Activated CD4-positive, alpha-beta T cell treated with anti-CD3 and anti-CD28 coated beads for 48 hours (primary cell): ENCODE data around the gene PDE3B.
"Not testable (repeated sequence)": the region's sequence is repeated elsewhere in the genome, so short reads cannot be mapped to it uniquely, and the experiment has no call there.

Experiments used
- DNase-seq: peaks from one replicate; pipeline ENCODE4 v3.0.0-alpha.2; 2020

PDE3B gene

GRCh38 chr11:14678350-14678749 is 34.7 kb downstream of the PDE3B start:
- DNase-seq = no peak

GRCh38 chr11:14679662-14680061 is 36.1 kb downstream of the PDE3B start:
- DNase-seq = no peak

GRCh38 chr11:14684234-14684915 is 40.8 kb downstream of the PDE3B start:
- not testable (repeated sequence) for DNase-seq

DNA sequence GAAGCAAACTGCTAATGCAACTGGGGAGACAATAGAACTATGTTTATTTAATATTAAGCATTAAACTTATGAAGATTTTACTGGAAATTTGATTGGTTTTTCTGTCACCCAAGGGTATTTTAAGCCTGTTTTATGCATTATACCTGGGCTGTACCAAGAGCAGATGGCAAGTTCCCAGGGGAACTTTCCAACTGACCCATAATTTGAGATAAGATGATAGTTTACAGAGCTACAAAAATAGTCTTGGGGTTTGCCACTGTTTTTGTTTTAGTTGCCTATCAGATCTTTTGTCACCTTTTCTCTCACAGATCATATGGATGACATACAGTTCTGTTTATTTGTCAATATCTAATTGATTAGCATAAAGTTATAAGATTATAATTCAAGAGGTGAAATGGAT is 43.9 kb downstream of the PDE3B start:
- no peak for DNase-seq

DNA sequence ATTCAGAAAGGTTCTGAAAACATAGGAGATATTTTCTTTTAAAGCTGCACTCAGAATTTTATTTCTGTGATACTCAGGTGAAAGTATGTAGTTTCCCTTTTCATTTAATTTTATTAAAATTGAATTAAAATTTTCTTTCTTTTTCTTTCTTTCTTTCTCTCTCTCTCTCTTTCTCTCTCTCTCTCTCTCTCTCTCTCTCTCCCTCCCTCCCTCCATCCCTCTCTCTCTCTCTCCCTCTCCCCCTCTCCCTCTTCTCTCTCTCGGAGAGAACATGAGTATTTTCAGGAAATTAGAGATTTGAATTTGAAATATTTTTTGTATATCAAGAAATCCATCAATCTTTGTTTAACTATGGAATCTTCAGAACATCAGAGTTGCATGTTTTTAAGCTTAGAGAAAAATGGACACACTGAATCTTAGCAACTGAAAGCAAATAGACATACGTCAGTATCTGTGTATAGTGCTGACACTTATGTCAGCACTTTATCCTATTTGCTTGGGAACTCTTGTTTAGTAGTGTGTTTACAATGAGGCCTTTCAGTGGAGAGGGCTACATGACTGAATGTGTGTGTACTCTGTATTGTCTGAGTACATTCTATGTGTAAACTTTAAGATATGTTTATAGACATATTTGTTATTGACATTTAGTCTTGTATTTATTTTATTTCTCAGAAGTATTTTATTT is 44.5 kb downstream of the PDE3B start:
- no peak for DNase-seq

DNA sequence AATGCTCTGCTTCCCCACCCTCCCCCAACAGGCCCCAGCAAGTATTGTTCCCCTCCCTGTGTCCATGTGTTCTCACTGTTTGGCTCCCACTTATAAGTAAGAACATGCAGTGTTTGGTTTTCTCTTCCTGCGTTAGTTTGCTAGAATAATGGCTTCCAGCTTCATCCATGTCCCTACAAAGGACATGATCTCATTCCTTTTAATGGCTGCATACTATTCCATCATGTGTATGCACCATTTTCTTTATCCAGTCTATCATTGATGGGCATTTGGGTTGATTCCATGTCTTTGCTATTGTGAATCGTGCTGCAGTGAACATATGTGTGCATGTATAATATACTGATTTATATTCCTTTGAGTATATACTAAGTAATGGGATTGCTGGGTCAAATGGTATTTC is 52.1 kb downstream of the PDE3B start:
- DNase-seq = not testable (repeated sequence)

GRCh38 chr11:14698771-14699170 is 55.2 kb downstream of the PDE3B start:
- DNase-seq = no peak

DNA sequence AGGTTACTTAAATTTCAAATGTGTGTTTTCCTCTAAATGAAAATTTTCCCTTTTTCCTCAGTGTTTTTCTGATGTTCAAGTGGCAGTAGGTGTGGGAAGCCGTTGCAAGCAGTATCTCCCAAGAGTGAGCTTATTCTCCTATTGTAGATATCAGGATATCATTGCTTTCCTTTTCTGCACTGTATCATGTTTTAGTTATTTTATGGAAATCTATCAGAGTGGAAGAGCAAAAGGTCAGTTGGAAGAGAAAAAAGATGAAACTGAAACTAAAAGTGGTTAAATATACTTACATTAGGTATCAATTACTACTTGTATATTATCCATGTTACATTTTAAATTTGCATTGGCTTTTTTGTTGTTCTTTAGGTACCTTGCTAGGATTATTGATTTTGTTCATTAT is 57.0 kb downstream of the PDE3B start:
- DNase-seq = no peak

DNA sequence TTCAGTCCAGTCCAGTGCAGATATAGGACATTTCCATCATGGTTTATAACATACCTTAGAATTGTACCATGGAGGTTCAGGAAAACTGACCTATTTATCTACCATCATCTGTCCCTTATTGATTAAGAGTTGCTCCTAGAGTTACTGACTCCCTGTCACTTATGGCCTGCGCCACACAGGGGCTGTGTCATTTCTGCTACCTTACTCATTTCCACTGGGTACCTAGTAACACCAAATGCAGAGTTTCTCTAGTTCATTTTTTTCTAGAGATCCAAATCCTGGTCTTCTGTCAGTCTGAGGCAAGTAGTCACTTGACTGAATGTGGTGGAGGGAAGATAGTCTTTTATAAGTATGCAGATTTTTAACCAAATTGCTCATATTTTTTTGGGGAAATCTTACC is 59.2 kb downstream of the PDE3B start:
- DNase-seq = no peak

- DNase-seq = no peak
These were observed 60.1 kb downstream of the PDE3B start for GRCh38 chr11:14703731-14704130.

DNA sequence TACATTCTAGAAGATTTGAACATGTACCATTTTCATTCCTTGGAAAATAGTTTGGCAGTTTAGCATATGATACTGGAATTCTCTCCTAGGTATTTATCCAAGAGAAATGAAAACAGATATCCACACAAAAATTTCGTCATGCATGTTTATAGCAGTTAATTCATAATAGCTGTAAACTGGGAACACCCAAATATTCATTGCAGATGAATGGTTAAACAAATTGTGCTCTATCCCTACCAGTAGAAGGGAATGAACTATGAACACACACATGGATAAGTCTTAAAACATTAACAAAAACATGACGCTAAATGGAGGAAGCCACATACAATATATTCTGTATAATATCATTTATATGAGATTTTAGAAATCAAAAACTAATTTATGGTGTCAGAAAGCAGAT is 61.5 kb downstream of the PDE3B start:
- DNase-seq = no peak

GRCh38 chr11:14713496-14714244 is 70.1 kb downstream of the PDE3B start:
- peak; percentile 10 for DNase-seq

DNA sequence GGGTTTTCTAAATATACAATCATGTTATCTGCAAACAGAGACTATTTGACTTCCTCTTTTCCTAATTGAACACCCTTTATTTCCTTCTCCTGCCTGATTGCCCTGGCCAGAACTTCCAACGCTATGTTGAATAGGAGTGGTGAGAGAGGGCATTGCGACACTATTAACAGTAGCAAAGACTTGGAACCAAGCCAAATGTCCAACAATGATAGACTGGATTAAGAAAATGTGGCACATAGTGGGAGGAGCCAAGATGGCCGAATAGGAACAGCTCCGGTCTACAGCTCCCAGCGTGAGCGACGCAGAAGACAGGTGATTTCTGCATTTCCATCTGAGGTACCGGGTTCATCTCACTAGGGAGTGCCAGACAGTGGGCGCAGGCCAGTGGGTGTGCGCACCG is 72.1 kb downstream of the PDE3B start:
- DNase-seq = not testable (repeated sequence)

DNA sequence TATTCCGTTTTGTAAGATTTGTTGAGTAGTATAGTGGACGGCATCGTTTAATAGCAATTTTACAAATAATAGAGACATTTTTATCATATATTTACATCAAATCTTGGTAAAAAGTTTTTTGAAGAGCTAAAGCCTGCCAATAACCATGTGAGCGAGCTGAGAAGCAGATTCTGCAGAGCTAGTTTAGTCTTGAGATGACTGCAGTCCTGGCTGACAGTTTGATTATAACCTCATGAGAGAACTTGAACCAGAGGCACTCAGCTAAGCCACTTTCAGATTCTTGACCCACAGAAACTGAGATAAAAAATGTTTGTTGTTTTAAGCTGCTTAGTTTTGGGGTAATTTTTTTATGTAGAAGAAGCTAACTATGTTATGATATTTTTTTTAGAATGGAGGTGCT is 78.9 kb downstream of the PDE3B start:
- DNase-seq = no peak

- no peak for DNase-seq
These were observed 81.5 kb downstream of the PDE3B start for GRCh38 chr11:14725150-14725549.

DNA sequence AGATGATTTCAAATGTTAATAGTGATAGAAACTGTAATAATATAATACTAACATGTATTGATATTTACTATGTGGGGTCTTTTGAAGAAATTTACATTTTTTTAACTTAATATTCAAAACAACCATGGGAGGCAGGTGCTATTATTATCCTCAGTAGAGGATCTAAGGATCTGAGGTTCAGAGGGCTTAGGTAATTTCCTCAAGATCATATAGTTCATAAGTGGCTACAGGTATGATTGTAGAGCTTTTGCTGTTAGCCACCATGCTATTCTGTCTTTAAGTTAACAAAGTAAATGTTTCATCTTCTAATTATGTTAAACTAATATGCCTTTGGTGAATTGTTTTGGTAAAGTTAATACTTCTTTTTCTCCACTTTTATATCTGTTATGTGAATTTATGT is 83.6 kb downstream of the PDE3B start:
- DNase-seq = no peak

- no peak for DNase-seq
These were observed 84.1 kb downstream of the PDE3B start for GRCh38 chr11:14727746-14728145.

DNA sequence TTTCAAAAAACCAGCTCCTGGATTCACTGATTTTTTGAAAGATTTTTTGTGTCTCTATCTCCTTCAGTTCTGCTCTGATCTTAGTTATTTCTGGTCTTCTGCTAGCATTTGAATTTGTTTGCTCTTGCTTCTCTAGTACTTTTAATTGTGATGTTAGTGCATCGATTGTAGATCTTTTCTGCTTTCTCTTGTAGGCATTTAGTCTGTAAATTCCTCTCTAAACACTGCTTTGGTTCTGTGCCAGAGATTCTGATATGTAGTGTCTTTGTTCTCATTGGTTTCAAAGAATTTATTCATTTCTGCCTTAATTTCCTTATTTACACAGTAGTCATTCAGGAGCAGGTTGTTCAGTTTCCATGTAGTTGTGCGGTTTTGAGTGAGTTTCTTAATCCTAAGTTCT is 96.9 kb downstream of the PDE3B start:
- DNase-seq = not testable (repeated sequence)

DNA sequence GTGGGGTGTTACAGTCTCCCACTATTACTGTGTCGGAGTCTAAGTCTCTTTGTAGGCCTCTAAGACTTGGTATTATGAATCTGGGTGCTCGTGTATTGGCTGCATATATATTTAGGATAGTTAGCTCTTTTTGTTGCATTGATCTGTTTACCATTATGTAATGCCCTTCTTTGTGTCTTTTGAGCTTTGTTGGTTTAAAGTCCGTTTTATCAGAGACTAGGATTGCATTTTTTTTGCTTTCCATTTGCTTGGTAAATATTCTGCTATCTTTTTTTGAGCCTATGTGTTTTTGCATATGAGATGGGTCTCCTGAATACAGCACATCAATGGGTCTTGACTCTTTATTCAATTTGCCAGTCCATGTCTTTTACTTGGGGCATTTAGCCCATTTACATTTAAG is 97.6 kb downstream of the PDE3B start:
- no peak for DNase-seq

DNA sequence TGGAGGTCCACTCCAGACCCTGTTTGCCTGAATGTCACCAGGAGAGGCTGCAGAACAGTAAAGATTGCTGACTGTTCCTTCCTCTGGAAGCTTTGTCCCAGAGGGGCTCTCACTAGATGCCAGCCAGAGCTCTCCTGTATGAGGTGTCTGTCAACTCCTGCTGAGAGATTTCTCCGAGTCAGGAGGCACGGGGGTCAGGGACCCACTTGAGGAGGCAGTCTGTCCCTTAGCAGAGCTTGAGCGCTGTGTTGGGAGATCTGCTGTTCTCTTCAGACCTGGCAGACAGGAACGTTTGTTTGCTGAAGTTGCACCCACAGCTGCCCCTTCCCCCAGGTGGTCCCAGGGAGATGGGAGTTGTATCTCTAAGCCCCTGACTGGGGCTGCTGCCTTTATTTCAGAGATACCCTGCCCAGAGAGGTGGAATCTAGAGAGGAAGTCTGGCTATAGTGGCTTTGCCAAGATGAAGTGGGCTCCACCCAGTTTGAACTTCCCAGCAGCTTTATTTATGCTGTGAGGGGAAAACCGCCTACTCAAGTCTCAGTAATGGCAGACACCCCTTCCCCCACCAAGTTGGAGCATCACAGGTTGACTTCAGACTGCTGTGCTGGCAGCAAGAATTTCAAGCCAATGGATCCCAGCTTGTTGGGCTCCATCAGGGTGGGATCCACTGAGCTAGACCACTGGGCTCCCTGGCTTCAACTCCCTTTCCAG is 99.4 kb downstream of the PDE3B start:
- DNase-seq = no peak

GRCh38 chr11:14743667-14744066 is 100.1 kb downstream of the PDE3B start:
- not testable (repeated sequence) for DNase-seq

- no peak for DNase-seq
These were observed 103.3 kb downstream of the PDE3B start for GRCh38 chr11:14746857-14747395.

- DNase-seq = no peak
These were observed 104.5 kb downstream of the PDE3B start for GRCh38 chr11:14748090-14748489.
